GM19099 (cell line): Measurements from ENCODE around the gene LCN1.

Experiments
- POLR2A ChIP-seq: IDR thresholded peaks from 3 replicates; pipeline ENCODE4 v1.6.1; 2011; ENCODE audit warnings: low read depth; ENCODE audit not compliant: insufficient read length; ENCODE audit errors: extremely low read depth

The LCN1 gene

DNA sequence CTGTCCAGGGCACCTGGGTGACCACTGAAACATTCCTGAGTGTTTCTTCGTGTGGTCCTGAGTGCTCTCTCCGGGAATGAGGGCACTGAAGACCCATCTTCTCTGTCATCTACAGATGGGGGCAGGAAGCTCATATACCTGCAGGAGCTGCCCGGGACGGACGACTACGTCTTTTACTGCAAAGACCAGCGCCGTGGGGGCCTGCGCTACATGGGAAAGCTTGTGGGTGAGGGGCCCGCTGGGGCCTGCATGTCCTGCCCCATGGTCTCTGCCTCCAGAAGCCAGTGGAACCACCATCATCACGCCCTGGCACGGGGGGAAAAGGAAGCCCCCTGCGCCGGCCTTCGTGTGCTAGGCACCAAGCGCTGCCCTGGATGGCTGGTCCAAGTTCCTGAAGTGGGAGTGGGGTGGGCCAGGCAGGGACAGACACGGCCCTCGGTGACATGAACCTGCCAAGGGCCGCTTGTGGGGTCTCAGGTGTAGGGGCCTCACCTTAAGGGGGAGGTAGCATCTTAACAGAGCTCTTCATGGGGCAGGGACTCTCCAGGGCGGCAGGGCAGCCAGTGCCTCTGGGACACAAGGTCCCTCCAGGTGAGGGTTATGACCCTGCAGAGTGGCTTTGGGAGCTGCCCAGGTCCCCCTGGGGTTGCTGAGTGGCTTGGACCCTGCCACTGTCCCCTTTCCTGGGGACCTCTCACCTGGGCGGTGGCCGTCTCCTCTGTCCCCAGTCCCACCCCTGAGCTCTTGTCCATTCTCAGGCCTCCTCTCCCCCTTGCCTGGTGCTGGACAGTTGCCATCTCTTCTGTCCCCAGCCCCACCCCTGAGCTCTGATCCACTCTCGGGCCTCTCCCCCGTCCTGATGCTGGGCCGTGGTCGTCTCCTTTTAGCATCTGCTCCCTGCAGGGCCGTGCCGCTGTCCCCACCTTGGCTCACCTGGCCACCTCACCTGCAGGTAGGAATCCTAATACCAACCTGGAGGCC lies 26.8 kb downstream of the LCN1 start:
- no peak for TF ChIP-seq POLR2A

DNA sequence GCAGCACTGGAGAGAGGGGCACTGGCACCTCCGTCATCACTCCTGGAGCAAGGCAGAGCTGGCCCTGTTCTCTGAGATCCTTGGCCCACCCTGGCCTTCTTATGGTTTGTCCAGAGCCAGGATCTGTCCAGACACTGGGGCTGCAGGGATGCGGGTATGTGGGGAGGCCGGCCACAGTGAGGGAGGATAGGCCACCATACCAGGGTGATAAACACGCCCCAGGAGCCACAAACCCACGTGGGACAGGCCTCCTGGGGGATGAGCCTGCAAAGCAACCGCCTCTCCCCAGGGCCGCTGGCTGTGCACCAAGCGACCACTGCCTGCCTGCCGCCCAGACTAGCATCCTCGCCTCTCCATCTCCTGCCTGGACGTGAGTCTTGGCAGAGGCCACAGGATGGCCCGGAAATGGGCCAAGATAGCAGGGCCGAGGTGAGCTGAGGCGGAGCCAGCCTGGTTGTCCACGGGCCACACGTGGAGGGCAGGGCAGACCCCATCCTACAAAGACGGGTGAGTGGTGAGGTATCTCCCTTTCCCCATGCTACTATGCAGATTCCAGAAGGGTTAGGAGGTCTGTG lies 29.2 kb downstream of the LCN1 start:
- TF ChIP-seq POLR2A: no peak

DNA sequence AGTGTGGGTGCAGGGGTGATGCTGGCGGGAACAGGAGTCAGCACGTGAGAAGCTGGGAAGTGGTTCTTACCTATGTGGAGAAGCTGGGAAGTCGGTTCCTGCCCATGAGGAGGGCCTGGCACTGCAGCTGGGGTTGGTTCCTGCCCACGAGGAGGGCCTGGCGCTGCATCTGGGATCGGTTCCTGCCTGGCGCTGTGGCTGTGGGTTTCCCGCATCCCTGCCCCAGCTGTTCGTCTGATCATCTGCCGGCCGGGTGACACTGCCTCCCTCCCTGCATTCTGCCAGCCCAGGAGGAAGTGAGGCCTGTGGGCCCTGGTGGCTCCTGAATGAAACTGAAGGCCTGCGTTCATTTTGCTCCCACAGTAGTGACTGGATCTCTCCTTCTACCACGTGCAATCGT lies 29.8 kb downstream of the LCN1 start:
- TF ChIP-seq POLR2A: no peak

DNA sequence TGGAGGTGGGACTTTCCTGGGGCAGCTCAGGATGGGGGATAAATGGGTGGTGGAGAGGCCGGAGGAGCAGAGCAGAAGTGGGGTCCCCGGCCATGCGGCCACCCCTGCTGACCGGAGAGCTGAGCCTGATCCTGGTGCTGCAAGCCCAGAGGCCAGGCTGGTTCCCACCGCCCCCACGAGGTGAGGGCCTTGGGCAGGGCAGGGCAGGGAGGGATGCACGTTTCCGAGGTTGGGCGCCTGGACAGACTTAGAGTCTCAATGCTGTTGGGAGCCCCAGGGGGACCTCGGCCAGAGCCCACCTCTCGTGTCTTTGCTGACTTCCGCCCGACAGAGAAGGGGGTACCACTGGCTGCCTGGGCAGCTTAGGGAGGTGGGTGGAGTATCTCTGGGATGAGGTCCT lies 30.2 kb downstream of the LCN1 start:
- no peak for TF ChIP-seq POLR2A

DNA sequence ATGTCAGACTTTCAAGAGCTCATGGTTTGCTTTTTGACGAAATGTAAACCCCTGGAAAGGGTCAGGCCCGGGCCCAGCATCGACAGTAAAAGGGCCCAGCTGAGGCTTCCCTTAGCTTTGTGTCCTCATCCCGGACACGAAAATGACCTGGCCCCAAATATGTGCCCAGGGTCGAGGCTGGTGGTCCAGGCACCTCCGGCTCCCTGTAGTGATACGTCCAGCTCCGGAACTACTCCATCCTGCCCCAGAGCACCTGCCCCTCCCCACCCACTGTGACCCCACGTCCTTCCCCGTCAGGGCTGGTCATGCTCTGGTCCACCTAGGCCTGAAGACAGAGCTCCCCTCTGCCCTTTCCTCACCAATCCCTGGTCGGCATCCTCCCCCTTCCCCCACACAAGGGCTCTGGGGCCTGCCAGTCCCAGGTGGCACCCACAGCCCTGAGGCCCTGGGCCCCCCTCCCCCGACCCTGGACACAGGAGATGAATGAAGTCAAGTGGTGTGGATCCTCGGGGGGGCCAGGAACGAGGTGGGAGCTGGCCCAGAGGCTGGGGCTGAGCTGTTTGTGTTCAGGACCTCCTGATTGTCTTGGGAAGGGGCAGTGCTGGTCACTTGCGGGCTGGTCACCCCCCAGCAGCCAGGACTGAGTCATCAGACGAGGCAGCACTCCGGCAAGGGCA lies 30.9 kb downstream of the LCN1 start:
- TF ChIP-seq POLR2A: no peak

DNA sequence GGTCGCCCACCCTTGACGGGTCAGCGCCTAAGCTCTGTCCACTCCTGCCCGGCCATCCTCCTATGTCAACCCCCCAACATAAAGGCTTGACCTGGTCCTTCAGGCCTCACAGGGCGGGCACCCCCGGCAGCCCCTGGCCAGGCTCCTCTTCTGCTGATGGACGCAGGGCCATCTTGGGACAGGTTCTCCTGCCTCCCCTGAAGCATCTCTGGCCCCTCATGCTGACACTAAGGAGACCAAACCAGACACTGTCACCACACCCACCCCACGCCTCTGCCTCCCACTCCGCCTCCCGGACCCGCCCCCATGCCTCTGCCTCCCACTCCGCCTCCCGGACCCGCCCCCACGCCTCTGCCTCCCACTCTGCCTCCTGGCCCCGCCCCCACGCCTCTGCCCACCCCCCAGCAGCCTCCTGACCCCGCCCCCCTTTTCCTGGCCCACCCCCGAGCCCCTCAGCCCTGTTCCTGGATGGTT lies 31.5 kb downstream of the LCN1 start:
- no peak for TF ChIP-seq POLR2A

DNA sequence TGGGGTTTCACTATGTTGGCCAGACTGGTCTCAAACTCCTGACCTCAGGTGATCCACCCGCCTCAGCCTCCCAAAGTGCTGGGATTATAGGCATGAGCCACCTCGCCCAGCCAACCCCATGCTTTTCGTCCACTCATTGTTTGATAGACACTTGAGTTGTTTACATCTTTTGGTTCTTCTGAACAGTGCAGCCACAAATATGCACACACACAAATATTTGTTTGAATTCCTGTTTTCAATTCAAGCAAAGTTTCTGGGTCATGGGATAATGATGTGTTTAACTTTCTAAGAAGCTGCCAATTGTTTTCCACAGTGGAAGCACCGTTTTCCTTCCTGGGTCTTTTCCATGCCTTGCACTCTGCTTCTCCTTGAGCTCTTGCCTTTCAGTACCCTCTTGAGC lies 33.5 kb downstream of the LCN1 start:
- TF ChIP-seq POLR2A: no peak

DNA sequence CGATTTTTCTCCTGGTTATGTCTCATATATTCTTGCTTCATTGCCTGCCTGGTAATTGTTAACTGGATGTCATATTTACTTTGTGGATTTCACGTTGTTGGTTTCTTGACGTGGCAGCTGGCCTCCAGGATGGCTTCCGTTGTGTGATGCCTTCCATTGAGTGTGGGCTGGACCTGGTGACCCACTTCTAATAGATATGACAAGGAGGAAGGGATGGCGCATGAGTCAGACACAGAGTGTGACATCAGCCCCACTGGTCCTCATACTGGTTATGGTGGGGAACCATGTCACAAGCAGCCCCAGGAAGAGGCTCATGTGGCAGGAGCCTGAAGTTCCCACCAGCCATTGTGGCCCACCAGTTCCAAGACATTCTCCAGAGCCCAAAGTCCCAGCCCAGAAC lies 34.0 kb downstream of the LCN1 start:
- TF ChIP-seq POLR2A: no peak

DNA sequence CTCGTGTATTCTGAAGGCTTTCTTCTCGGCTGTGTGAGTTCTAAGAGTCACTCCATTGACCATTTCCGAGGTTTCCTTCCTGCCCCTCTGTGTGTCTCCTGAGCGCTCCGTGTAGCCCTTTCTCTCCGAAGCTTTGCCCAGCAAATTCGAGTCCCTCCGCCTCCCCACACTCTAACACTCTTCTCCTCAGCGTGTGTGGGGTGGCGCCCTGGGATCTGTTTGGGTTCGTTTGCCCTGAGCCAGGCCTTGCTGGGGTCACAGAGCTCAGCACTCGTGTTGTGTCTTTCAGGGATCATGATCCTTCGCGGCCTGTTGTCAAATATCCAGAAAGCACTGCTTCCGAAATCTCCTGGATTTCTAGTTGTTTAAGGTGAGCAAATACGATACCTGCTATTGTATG lies 34.7 kb downstream of the LCN1 start:
- TF ChIP-seq POLR2A: no peak

DNA sequence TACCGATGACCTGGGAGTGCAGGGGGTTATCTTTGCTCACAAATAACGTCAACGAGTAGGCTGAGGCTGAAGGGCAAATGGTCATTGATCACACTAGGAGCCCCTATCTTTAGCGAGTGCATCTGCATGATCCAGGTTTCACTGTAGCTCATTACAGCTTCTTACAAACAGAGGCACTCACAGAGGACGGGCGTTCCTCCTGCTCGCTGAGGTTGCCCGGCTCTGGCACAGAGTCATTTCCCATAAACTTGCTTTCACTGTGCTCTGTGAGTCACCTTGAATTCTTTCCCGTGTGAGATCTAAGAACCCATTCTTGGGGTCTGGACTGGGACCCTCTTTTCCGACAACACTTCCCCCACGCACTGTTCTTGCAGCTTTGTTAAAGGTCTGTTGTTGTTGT lies 38.4 kb downstream of the LCN1 start:
- no peak for TF ChIP-seq POLR2A

DNA sequence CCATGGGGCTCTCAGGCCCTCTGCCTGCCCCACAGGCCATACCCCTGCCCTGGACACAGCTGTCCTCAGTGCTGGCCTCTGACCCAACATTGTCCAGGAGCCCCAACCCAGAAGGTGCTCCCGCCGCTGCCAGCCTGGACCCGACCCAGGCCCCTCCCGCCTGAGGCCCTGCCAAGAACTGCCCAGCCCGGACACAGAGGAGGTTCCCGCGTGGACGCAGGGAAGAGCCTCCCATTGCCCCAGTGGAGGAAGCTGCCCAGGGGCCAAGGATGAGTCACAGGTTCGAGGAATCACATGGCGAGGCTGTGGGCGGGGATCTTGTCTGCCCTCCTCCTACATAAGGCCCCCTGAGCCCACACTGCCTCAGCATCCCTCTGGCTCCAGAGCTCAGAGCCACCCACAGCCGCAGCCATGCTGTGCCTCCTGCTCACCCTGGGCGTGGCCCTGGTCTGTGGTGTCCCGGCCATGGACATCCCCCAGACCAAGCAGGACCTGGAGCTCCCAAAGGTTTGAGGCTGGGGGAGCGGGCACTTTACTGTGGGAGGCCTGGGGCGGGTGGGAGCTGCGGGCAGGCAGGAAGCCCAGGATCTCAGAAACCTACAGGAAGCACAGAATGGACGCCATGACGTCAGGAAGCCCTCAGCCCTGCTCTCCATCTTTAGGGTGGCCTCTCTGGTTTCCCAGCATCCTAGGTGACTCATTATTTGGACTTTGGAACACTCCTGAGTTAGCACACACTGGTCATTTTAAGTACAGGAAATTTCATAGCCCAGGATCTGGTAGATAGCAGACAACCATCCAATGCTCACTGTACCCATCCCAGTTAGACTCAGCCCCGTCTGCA lies 40.4 kb downstream of the LCN1 start, which contains the start of gene PAEP:
Gene PAEP, plus strand, starts transcription at position 366 of the 844 bp plus-strand sequence.
- no peak for TF ChIP-seq POLR2A

DNA sequence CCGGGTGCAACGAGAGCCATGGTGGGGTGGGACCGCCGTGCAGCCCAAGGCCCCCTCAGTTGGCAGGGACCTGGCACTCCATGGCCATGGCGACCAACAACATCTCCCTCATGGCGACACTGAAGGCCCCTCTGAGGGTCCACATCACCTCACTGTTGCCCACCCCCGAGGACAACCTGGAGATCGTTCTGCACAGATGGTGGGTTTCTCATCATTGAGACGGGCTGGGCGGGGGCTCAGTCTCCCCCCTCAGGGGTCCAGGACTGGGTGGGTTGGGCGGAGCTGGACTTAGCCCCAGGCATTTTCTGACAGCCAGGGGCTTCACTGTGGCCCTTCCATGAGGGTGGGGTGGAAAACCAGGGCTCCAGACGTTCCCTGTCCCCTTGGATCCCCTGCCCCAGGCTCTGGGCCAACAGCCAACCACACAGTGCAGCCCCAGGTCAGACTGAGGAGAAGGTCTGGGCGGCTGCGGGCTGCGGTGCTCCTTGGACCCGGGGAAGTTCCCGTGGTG lies 41.0 kb downstream of the LCN1 start:
- no peak for TF ChIP-seq POLR2A

DNA sequence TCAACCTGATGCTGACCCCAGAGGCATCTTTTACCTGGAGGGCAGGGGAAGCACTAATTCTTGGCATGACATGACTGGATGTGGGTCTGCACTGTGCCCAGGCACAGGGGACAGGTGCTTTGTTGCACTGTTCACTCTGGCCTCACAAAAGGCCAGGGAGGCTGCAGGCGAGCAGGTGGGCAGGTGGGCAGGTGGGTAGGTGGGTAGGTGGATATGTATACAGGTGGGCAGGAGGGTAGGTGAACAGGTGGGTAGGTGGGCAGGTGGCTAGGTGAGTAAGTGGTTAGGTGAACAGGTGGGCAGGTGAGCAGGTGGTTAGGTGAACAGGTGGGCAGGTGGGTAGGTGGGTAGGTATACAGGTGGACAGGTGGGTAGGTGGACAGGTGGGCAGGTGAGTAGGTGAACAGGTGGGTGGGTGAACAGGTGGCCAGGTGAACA lies 41.8 kb downstream of the LCN1 start:
- no peak for TF ChIP-seq POLR2A

DNA sequence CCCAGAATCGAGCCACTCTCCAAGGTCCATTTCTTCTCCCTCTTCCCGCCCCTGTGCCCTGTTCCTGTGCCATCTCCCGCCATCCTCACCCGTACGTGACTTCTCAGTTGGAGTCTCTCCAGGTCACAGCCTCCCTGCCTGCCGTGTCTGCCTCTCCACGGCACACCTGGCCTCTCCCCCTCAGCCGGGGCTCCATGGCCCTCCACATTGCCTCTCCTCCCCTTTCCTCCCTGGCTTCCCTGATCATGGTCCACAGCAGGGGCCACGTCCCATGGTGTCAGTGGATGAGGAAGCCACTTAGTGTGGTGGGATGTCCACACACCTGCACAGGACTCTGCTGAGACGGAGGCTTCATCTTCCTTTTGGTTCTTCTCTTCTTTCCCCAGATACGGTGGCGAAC lies 42.6 kb downstream of the LCN1 start:
- TF ChIP-seq POLR2A: no peak
